OCI-LY3 (cell line): ENCODE data around the gene SLAMF6.
"Not testable (repeated sequence)": the region's sequence is repeated elsewhere in the genome, so short reads cannot be mapped to it uniquely, and the experiment has no call there.

Source experiments
- EZH2phosphoT487 ChIP-seq: fragments of 200-600 bp; shearing (Covaris generic); IDR thresholded peaks from 2 replicates; pipeline ENCODE4 v1.6.1; 2018; ENCODE audit warnings: antibody characterized with exemption, mixed run types, low read depth
- TF ChIP-seq, protein P1 (sequence below): fragments of 200-600, 300-600 bp; sonication (generic); IDR thresholded peaks from 2 replicates; pipeline ENCODE4 v1.5.1; 2014; ENCODE audit warnings: antibody characterized with exemption, low read length, low read depth

DNA sequence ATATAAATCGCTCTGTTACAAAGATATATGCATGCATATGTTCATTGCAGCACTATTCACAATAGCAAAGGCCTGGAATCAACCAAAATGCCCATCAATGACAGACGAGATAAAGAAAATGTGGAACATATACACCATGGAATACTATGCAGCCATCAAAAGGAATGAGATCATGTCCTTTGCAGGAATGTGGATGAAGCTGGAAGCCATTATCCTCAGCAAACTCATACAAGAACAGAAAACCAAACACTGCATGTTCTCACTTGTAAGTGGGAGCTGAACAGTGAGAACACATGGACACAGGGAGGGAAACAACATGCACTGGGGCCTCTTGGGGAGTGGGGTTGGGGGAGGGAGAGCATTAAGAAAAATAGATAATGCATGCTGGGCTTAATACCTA is 5.5 kb downstream of the SLAMF6 start:
- TF ChIP-seq, protein P1, sequence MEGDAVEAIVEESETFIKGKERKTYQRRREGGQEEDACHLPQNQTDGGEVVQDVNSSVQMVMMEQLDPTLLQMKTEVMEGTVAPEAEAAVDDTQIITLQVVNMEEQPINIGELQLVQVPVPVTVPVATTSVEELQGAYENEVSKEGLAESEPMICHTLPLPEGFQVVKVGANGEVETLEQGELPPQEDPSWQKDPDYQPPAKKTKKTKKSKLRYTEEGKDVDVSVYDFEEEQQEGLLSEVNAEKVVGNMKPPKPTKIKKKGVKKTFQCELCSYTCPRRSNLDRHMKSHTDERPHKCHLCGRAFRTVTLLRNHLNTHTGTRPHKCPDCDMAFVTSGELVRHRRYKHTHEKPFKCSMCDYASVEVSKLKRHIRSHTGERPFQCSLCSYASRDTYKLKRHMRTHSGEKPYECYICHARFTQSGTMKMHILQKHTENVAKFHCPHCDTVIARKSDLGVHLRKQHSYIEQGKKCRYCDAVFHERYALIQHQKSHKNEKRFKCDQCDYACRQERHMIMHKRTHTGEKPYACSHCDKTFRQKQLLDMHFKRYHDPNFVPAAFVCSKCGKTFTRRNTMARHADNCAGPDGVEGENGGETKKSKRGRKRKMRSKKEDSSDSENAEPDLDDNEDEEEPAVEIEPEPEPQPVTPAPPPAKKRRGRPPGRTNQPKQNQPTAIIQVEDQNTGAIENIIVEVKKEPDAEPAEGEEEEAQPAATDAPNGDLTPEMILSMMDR: not testable (repeated sequence)
- not testable (repeated sequence) for TF ChIP-seq EZH2phosphoT487
